GM19351 (cell line): Measurements from ENCODE around the gene BANF1.

ENCODE experiments used
- ATAC-seq: cut with Tn5 transposase; IDR thresholded peaks from one replicate; pipeline ENCODE4 v1.9.1; 2021; ENCODE audit warnings: mild to moderate bottlenecking, moderate library complexity; ENCODE audit not compliant: unreplicated experiment

BANF1 gene

DNA sequence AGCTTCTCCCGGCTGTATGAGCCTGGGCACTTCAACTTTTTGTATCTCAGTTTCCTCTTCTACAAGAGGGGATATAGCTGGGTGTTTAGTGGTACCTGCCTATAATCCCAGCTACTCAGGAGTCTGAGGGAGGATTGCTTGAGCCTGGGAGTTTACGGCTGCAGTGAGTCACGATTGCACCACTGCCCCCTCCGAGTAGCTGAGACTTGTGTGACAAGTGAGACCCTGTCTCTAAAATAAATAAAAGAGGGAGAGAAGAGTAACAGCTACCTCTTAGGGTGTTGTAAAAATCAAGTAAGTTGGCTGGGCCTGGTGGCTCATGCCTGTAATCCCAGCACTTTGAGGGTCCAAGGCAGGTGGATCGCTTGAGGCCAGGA is 34.0 kb downstream of the BANF1 start:
- ATAC-seq: no peak

GRCh38 chr11:66037327-66037726 is 35.0 kb downstream of the BANF1 start:
- ATAC-seq: no peak

- no peak for ATAC-seq
These were observed 37.5 kb downstream of the BANF1 start for GRCh38 chr11:66039765-66040164.

DNA sequence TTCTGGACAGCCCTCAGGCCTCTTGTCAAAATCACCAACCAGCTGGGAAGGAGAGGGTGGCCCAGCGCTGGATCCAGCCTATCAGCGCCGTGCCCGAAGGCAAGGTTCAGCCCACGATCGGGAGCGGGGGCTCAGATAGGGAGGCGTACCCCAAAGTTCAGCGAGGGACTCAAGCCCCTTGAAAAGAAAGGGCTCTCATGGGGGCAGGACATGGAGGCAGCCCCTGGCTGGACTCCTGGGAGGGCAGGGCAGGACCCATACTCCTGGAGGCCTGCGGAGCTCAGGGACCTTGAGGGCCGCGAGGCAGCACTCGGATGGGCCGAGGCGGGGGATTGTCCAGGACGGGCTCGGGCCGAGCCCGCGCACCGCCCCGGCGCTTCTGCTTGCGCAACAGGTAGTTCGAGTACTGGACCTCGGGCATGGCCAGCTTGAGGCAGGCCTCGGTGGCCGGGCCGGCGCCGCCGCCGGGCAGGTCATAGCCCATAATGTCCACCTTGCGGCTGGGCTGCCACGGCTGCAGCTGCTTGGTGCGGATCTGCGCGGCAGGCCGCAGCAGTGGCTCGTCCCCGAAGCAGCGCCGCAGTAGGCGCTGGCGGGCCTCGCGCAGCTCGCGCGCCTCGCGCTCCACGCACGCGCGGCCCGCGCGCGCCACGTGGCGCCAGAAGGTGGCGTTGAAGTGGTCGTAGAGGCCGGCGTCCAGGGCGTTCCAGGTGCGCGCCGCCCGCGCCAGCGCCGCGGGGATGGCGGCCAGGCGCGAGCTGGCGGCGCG is 40.1 kb downstream of the BANF1 start:
- no peak for ATAC-seq

GRCh38 chr11:66042996-66043906 is 40.9 kb downstream of the BANF1 start:
- ATAC-seq: no peak

DNA sequence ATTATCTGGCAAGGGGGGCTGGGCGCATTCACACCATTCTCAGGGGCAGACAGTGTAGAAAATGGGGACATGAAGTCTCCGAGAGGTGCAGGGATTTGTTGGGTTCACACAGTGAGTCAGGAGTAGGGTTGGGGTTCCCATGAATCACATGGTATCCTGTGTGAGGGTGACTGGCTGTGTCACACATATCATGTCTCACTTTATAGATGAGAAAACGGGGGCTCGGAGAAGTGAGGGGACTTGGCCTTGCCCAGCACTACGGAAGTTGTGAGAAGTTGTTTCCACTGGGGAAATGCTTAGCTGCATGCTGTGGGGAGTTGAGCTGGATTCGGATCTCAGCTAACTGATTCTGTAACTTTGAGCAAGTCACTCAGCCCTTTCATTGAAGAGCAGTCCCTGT is 42.5 kb downstream of the BANF1 start:
- ATAC-seq: no peak

DNA sequence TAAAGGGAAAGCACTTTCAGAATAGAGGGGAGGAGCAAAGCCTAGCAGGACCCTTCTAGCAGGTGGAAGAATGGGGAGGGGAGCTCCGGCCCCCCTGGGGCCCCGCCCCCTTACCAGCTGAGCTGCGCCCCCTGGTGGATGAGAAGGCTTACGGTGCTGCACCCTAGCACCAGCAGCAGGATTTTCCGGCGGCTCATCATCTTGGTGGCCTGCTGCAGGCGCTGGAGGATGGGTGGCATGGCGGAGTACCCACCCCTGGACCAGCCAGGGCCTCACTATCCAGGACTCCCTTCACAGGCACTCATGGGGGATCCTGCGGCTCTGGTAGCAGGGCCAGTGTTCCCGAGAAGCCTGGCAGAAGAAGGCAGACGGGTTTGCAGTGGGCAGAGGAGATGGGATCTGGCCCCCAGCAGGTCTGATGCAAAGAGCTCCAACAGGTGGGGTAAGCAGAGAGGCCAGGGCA is 42.9 kb downstream of the BANF1 start:
- no peak for ATAC-seq

DNA sequence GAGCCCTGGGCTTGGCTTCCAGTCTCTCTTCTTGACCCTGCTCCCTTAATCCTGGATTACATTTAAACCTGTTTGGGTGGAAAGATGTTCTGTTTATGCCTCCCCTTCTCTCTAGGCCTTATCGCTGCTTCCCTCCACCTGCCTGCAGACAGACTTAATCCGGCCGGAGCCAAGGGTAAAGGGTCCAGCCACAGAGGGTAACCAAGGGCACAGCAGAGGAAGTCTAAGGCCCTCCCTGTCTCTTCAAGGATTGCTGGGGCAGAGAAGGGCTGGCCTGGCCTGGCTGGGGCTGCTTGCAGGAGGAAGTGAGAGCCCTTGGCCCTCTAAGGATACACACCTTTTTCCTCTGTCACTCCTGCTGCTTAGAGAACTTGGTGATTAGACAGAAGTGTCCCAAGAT is 44.6 kb downstream of the BANF1 start:
- ATAC-seq: no peak

DNA sequence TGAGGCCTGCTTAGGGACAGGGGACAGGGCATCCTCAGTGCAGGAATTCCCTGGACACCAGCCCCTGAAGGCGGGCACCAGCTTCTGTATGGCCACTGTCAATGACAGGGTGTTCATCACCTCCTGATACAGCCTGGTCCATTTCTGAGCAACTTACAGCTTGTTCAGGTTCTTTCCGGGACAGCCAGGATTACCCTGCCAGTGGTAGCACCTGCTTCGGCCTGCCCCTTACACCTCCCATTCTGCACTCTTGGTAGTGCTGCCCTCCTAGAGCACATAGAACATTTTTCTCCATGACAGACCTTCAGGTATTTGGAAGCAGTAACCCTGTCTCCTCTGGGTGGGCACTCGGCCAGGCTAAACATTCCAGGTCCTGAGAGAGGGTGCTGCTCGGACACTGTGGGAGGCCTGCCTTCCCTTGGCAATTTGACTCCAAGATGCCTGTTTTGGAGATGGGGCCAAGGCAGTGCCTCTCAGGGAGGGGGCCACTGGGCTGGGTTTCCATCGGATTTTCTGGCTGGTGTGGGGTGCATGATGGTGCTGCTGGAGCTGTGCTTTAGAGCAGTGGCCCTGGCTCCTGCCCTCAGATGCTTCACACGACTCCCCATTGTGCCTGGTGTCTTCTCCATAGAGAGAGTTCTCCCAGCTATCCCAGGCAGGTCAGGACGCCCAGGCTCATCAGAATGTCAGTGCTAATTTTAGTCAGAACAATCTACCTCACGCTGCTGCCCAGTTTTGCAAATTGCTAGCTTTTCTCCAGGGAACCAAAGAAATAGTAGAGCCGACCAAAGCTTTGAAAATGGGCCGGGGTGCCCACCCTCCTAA is 45.5 kb downstream of the BANF1 start:
- no peak for ATAC-seq

DNA sequence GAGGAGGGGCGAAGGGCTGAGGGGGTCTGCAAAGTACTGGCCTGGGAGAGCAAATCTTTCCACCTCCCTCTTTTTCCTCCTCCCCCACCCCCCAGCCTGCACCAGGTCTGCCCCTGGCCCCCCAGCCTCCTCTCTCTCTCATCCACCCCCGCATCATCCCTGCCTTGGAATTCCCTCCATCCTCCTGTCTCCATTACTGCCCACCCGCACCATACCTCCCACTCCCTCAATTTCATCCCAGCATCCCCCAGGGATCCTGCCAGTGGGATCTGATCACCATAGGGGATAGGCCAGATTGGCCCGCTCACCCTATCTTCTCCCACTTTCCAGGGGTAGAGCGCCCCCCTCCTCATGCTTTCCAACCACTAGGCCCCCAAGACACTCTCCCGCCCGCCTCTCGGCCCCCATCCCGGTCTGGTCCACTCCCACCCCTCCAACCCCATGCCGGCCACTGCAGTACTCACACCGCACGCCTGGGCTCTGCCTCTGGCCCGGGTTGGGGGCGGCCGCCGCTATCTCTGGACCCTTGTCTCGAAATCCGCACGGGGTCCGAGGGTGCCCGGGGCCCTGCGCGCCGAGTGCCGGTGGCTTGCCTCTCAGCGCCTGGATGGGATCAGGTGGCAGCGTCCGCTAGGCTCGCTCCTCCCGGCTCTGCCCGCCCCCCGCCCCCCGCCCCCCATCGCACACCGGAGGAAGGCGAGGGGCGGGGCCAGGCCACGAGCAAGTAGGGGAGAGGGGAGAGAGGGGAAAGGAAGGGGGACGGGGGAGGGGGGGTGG is 46.4 kb downstream of the BANF1 start, which contains the start of gene GAL3ST3:
Gene GAL3ST3, minus strand, starts transcription at position 615 of the 777 bp plus-strand sequence. CDS start 3,746 bp downstream, outside the sequence.
- ATAC-seq: no peak

- no peak for ATAC-seq
These were observed 48.4 kb downstream of the BANF1 start for GRCh38 chr11:66050581-66051231.

GRCh38 chr11:66051371-66051765 is 49.1 kb downstream of the BANF1 start:
- ATAC-seq: no peak

DNA sequence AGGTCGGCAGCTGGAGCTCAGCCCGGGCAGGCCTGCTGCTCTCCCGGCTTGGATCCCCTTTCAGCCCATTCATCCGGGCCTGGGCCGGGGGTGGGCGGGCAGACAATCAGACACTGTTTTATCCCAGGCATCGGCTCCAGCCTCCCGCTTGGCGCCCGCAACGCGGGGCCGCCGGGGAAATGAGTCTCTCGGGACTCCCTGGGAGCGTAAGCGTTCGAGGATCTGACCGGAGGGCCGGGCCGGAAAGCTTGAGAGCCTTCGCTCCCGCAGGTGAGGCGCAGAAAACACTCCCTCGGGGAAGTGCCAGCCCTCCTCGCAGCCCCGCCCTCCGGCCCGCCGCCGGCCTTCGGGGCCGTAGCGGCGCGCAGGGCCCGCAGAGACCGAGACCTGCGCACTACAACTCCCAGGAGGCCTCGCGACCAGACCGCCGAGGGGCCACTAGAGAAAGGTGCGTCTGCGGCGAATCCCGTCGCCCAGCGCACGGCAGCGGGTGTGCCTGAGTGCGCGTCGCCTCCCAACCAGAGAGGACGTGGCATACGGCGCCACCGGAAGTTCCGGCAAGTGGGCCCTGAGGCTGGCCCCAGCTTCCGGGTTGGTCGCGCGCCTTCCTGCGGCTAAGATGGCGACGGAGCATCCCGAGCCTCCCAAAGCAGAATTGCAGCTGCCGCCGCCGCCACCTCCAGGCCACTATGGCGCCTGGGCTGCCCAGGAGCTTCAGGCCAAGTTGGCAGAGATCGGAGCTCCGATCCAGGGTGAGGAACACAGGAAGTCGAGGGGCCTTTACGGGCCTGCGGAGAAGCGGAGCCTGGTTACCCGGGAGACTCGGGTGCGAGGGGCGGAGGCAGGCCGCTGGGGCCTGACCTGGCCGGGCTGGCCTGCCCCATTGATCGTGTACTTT is 49.7 kb downstream of the BANF1 start, which contains the start of gene SF3B2:
Gene SF3B2, plus strand, starts transcription at position 599 of the 898 bp plus-strand sequence. Its CDS starts 21 bp downstream, at position 620.
- ATAC-seq: peak; percentile 95

- ATAC-seq: no peak
These were observed 50.3 kb downstream of the BANF1 start for GRCh38 chr11:66052664-66052982.
